IMR-90 (cell line): ENCODE results near the gene MMP8. TPM values are rescaled to one million over a fixed set of nuclear protein-coding genes. Genes with fewer than 3 reads are reported as not detected.

Experiments
- ATAC-seq: fragments of 200-7000 bp; cut with Tn5 transposase; 2 replicates; pipeline ENCODE4 v1.9.1; 2020; ENCODE audit warnings: low read depth, mild to moderate bottlenecking, moderate library complexity
- BruUV-seq: library from RNA; stranded (reverse); fragments of 400-500 nt; replicated peaks from 2 replicates; lab custom pipeline; 2021; lab: Mats Ljungman, UMichigan
- CTCF ChIA-PET: fragments of 300-600 bp; formaldehyde crosslinking; extraction: SDS; loops from one replicate; lab custom pipeline; 2021; ENCODE audit warnings: antibody characterized with exemption; lab: Yijun Ruan, JAX
- POLR2A ChIA-PET: fragments of 300-600 bp; sonication (Branson Sonifier 250); formaldehyde crosslinking; loops from one replicate; lab custom pipeline; 2022; ENCODE audit warnings: antibody characterized with exemption; ENCODE audit not compliant: unreplicated experiment; lab: Charles Lee
- DNase-seq: peaks from one replicate; pipeline ENCODE4 v3.0.0; 2013
- H2AFZ ChIP-seq: replicated peaks from 2 replicates; pipeline ENCODE3; 2013; ENCODE audit warnings: low read length, mild to moderate bottlenecking; ENCODE audit not compliant: poor library complexity
- H2AK5ac ChIP-seq: 2 replicates; pipeline ENCODE4 v1.6.1; 2013; ENCODE audit warnings: low read depth, low read length, inconsistent platforms
- H2AK9ac ChIP-seq: replicated peaks from 2 replicates; pipeline ENCODE3; 2013; ENCODE audit warnings: mild to moderate bottlenecking, low read depth, low read length, moderate library complexity; ENCODE audit not compliant: poor library complexity
- H2BK120ac ChIP-seq: 2 replicates; pipeline ENCODE4 v1.6.1; 2013; ENCODE audit warnings: low read depth, low read length, inconsistent platforms
- H2BK15ac ChIP-seq: 3 replicates; pipeline ENCODE4 v1.6.1; 2013; ENCODE audit warnings: low read depth, low read length, inconsistent platforms
- H2BK20ac ChIP-seq: 2 replicates; pipeline ENCODE4 v1.6.1; 2013; ENCODE audit warnings: low read depth, mild to moderate bottlenecking, inconsistent platforms, low read length, moderate library complexity
- H2BK5ac ChIP-seq: 2 replicates; pipeline ENCODE4 v1.6.1; 2013; ENCODE audit warnings: mild to moderate bottlenecking, low read depth, low read length, inconsistent platforms; ENCODE audit not compliant: poor library complexity, severe bottlenecking
- H3K14ac ChIP-seq: replicated peaks from 2 replicates; pipeline ENCODE4 v1.6.1; 2013; ENCODE audit warnings: low read depth, low read length, inconsistent platforms
- H3K18ac ChIP-seq: 2 replicates; pipeline ENCODE4 v1.6.1; 2013; ENCODE audit warnings: low read depth, low read length, control low read depth
- H3K23ac ChIP-seq: 2 replicates; pipeline ENCODE4 v1.6.1; 2013; ENCODE audit warnings: low read depth, low read length, inconsistent platforms
- H3K27ac ChIP-seq: 2 replicates; pipeline ENCODE4 v1.5.1; 2013; ENCODE audit warnings: mild to moderate bottlenecking, control low read depth, low read length; ENCODE audit not compliant: insufficient read depth
- H3K27me3 ChIP-seq: 2 replicates; pipeline ENCODE4 v1.6.1; 2013; ENCODE audit warnings: low read length; ENCODE audit not compliant: control insufficient read depth, insufficient read depth
- H3K36me3 ChIP-seq: 2 replicates; pipeline ENCODE4 v1.6.1; 2013; ENCODE audit warnings: low read length, mixed read lengths; ENCODE audit not compliant: control insufficient read depth, insufficient read depth
- H3K4ac ChIP-seq: 2 replicates; pipeline ENCODE4 v1.6.1; 2013; ENCODE audit warnings: low read depth, low read length, inconsistent platforms
- H3K4me1 ChIP-seq: 2 replicates; pipeline ENCODE4 v1.6.1; 2013; ENCODE audit warnings: low read length, mixed read lengths; ENCODE audit not compliant: control insufficient read depth, insufficient read depth
- H3K4me2 ChIP-seq: 2 replicates; pipeline ENCODE4 v1.6.1; 2013; ENCODE audit warnings: low read depth, mild to moderate bottlenecking, control low read depth, low read length, moderate library complexity
- H3K4me3 ChIP-seq: 2 replicates; pipeline ENCODE4 v1.5.1; 2013; ENCODE audit warnings: low read depth, mild to moderate bottlenecking, control low read depth, low read length, moderate library complexity; ENCODE audit not compliant: insufficient read depth
- H3K56ac ChIP-seq: 2 replicates; pipeline ENCODE4 v1.6.1; 2013; ENCODE audit warnings: low read length, inconsistent platforms; ENCODE audit not compliant: insufficient read depth; ENCODE audit errors: extremely low read depth
- H3K79me1 ChIP-seq, 2 experiments: 2 replicates each; pipeline ENCODE4 v1.6.1; 2013; ENCODE audit warnings: low read length in 2 of 2, inconsistent platforms in 1 of 2, low read depth in 1 of 2
- H3K9ac ChIP-seq: 2 replicates; pipeline ENCODE4 v1.6.1; 2013; ENCODE audit warnings: low read depth, low read length, control low read depth
- H3K9me1 ChIP-seq: 2 replicates; pipeline ENCODE4 v1.6.1; 2013; ENCODE audit warnings: low read length, inconsistent platforms; ENCODE audit not compliant: insufficient read depth
- H3K9me3 ChIP-seq: 2 replicates; pipeline ENCODE4 v1.6.1; 2013; ENCODE audit warnings: low read length; ENCODE audit not compliant: control insufficient read depth, insufficient read depth
- H4K20me1 ChIP-seq: 2 replicates; pipeline ENCODE4 v1.6.1; 2013; ENCODE audit warnings: low read length, inconsistent platforms; ENCODE audit not compliant: insufficient read depth
- H4K5ac ChIP-seq: 2 replicates; pipeline ENCODE4 v1.6.1; 2013; ENCODE audit warnings: mild to moderate bottlenecking, low read depth, low read length, control low read depth
- H4K8ac ChIP-seq, 2 experiments: 2 replicates each; pipeline ENCODE4 v1.6.1; 2013; ENCODE audit warnings: low read depth in 2 of 2, low read length in 2 of 2, control low read depth in 1 of 2, inconsistent platforms in 1 of 2
- H4K91ac ChIP-seq: 2 replicates; pipeline ENCODE4 v1.6.1; 2013; ENCODE audit warnings: low read depth, low read length, inconsistent platforms; ENCODE audit not compliant: insufficient read depth
- BHLHE40 ChIP-seq: fragments of 150-350 bp; IDR thresholded peaks from 2 replicates; pipeline ENCODE4 v1.6.1; 2016; ENCODE audit warnings: mild to moderate bottlenecking, low read depth, low read length
- CEBPB ChIP-seq: IDR thresholded peaks from 2 replicates; pipeline ENCODE4 v1.6.1; 2012; ENCODE audit warnings: low read depth, low read length, improper control_type of control experiment
- CHD1 ChIP-seq: IDR thresholded peaks from 2 replicates; pipeline ENCODE4 v1.6.1; 2012; ENCODE audit warnings: low read depth, low read length, improper control_type of control experiment
- CTCF ChIP-seq: conservative IDR thresholded peaks from 2 replicates; pipeline ENCODE4 v1.5.1; 2012; ENCODE audit warnings: mild to moderate bottlenecking, low read depth, low read length, improper control_type of control experiment
- ELK1 ChIP-seq: fragments of 150-350 bp; IDR thresholded peaks from 2 replicates; pipeline ENCODE4 v1.6.1; 2016; ENCODE audit warnings: low read depth, mild to moderate bottlenecking, low read length, moderate library complexity, borderline replicate concordance
- FOS ChIP-seq: fragments of 150-350 bp; IDR thresholded peaks from 2 replicates; pipeline ENCODE4 v1.6.1; 2016; ENCODE audit warnings: low read depth, low read length
- MAFK ChIP-seq: IDR thresholded peaks from 2 replicates; pipeline ENCODE4 v1.6.1; 2012; ENCODE audit warnings: low read depth, low read length, improper control_type of control experiment
- MAZ ChIP-seq: IDR thresholded peaks from 2 replicates; pipeline ENCODE4 v1.6.1; 2012; ENCODE audit warnings: low read depth, mild to moderate bottlenecking, low read length, improper control_type of control experiment, moderate library complexity, borderline replicate concordance
- MXI1 ChIP-seq: IDR thresholded peaks from 2 replicates; pipeline ENCODE4 v1.6.1; 2012; ENCODE audit warnings: low read depth, mild to moderate bottlenecking, low read length, moderate library complexity, borderline replicate concordance
- NFE2L2 ChIP-seq: fragments of 150-350 bp; IDR thresholded peaks from 2 replicates; pipeline ENCODE4 v1.6.1; 2016; ENCODE audit warnings: low read depth, mild to moderate bottlenecking, low read length
- POLR2A ChIP-seq: IDR thresholded peaks from 2 replicates; pipeline ENCODE4 v1.6.1; 2012; ENCODE audit warnings: mild to moderate bottlenecking, low read depth, low read length
- RAD21 ChIP-seq: IDR thresholded peaks from 2 replicates; pipeline ENCODE4 v1.6.1; 2012; ENCODE audit warnings: low read length, improper control_type of control experiment
- RCOR1 ChIP-seq: IDR thresholded peaks from 2 replicates; pipeline ENCODE4 v1.6.1; 2012; ENCODE audit warnings: mild to moderate bottlenecking, low read length, improper control_type of control experiment; ENCODE audit not compliant: insufficient replicate concordance
- RFX5 ChIP-seq: IDR thresholded peaks from 2 replicates; pipeline ENCODE4 v1.8.0; 2012; ENCODE audit warnings: low read depth, mild to moderate bottlenecking, low read length, moderate library complexity
- SMC3 ChIP-seq: fragments of 150-350 bp; IDR thresholded peaks from 2 replicates; pipeline ENCODE4 v1.6.1; 2016; ENCODE audit warnings: low read depth, mild to moderate bottlenecking, antibody characterized with exemption, low read length, moderate library complexity
- USF2 ChIP-seq: fragments of 150-350 bp; IDR thresholded peaks from 2 replicates; pipeline ENCODE4 v1.6.1; 2017; ENCODE audit warnings: mild to moderate bottlenecking, antibody characterized with exemption, low read length, low read depth
- WGBS, 2 experiments: methylation state at CpG; one replicate each; pipeline versions ENCODE4 v1.1.5 to v1.1.7; 2013; ENCODE audit warnings: missing lambda C conversion rate in 2 of 2; ENCODE audit not compliant: insufficient read length in 1 of 2; ENCODE audit errors: extremely low coverage in 2 of 2; 5-methylcytosine and 5-hydroxymethylcytosine counted together
- dilution Hi-C: fragments of 300-500 bp; cut with HindIII; formaldehyde crosslinking; loops from one replicate; pipeline ENCODE4 v1.14.3; 2018; ENCODE audit warnings: low sequenced_read_pairs; ENCODE audit not compliant: unreplicated experiment
- in situ Hi-C: fragments of 300-500 bp; cut with MboI; formaldehyde crosslinking; loops from 3 replicates; pipeline ENCODE4 v1.14.3; 2019; ENCODE audit warnings: low sequenced_read_pairs, inconsistent platforms, mixed read lengths
- intact Hi-C: fragments of 100-400 bp; cut with micrococcal nuclease; formaldehyde crosslinking; loops from 2 replicates; pipeline ENCODE4 v1.10.0; 2022
- polyA plus RNA-seq, 3 experiments: library from polyadenylated mRNA; depleted of rRNA; stranded (reverse); fragments of >200 nt; gene quantifications; 2 replicates each; pipeline ENCODE4 v1.2.3, GENCODE V29; 2012; ENCODE audit warnings: low replicate concordance in 1 of 3
- total RNA-seq: library from RNA; depleted of rRNA; stranded (reverse); fragments of >200 nt; gene quantifications from 2 replicates; pipeline ENCODE4 v1.2.3, GENCODE V29; 2012

MMP8 gene
- total and polyA plus RNA-seq, 2 of the 4 experiments (the other 2 are of a cell fraction): 0.05 to 0.18 TPM

GRCh38 chr11:102704841-102705240, 19.9 kb downstream of the MMP8 start:
- no peak overlapping the region for H4K5ac ChIP-seq
- CTCF ChIA-PET: no interaction called here
- H3K56ac ChIP-seq: no peak overlapping the region
- ATAC-seq (no peak), DNase-seq (no peak)
- H3K9ac ChIP-seq: no peak overlapping the region
- H3K4me1 ChIP-seq: peaks cover 2% of the 10 kb centered on the region; the same call in 1 of the 2 replicates
- no peak overlapping the region for H3K4me2 ChIP-seq
- H3K18ac ChIP-seq: no peak overlapping the region
- no peak overlapping the region for H2AFZ ChIP-seq
- H2AK5ac ChIP-seq: no peak overlapping the region
- no peak overlapping the region for H2BK15ac ChIP-seq
- peaks cover 3% of the 10 kb centered on the region; the same call in 1 of the 2 replicates for H3K9me1 ChIP-seq
- H3K9me3 ChIP-seq: no peaks in the 10 kb centered on the region
- no peak overlapping the region for H3K27ac ChIP-seq
- peaks cover 11% of the 10 kb centered on the region for H3K27me3 ChIP-seq
- H2BK20ac ChIP-seq: no peak overlapping the region
- H4K8ac ChIP-seq: no peak overlapping the region
- POLR2A ChIA-PET: interaction anchor here (0.6 kb wide), 1 partner anchor 657 kb away, joined by 3 read pairs; no protein-coding TSS in a partner anchor
- intact Hi-C loops: no loop called here
- WGBS, 2 experiments: no CpG with 5 or more reads among the region's 3 CpGs
- no peaks in the 10 kb centered on the region for H3K36me3 ChIP-seq
- H3K4ac ChIP-seq: no peak overlapping the region
- no peaks in the 10 kb centered on the region for H3K79me1 ChIP-seq
- dilution Hi-C loops: no loop called here
- no peak overlapping the region for H2BK120ac ChIP-seq
- H2BK5ac ChIP-seq: no peak overlapping the region
- H3K14ac ChIP-seq: no peak overlapping the region
- no peak overlapping the region for H3K23ac ChIP-seq
- no peak overlapping the region for H4K91ac ChIP-seq
- in situ Hi-C loops: no loop called here
- no peak overlapping the region for H3K4me3 ChIP-seq
- H2AK9ac ChIP-seq: no peak overlapping the region
- H4K20me1 ChIP-seq: no peaks in the 10 kb centered on the region
- no TSS peak for BruUV-seq
- no peak for TF ChIP-seq USF2
- TF ChIP-seq ELK1: no peak
- no peak for TF ChIP-seq CEBPB
- TF ChIP-seq FOS: no peak
- no peak for TF ChIP-seq MAZ
- TF ChIP-seq BHLHE40: no peak
- TF ChIP-seq CHD1: no peak
- no peak for TF ChIP-seq CTCF
- no peak for TF ChIP-seq POLR2A
- no peak for TF ChIP-seq MXI1
- no peak for TF ChIP-seq RAD21
- TF ChIP-seq MAFK: no peak
- TF ChIP-seq SMC3: no peak
- TF ChIP-seq RFX5: no peak
- no peak for TF ChIP-seq RCOR1
- no peak for TF ChIP-seq NFE2L2
